HFF-Myc (cell line): ENCODE results near the gene GALNT9.

Experiments used
- DNase-seq: peaks from one replicate; pipeline ENCODE4 v3.0.0-alpha.2; 2011; ENCODE audit warnings: low read depth; ENCODE audit errors: extremely low read depth
- H3K4me3 ChIP-seq: replicated peaks from 2 replicates; pipeline ENCODE4 v1.5.1; 2011; ENCODE audit warnings: low read depth, mild to moderate bottlenecking, control low read depth, low read length
- CTCF ChIP-seq: IDR thresholded peaks from 2 replicates; pipeline ENCODE4 v1.5.1; 2012; ENCODE audit warnings: mild to moderate bottlenecking, low read depth, low read length, control low read depth; ENCODE audit errors: missing control alignments

GALNT9 gene

DNA sequence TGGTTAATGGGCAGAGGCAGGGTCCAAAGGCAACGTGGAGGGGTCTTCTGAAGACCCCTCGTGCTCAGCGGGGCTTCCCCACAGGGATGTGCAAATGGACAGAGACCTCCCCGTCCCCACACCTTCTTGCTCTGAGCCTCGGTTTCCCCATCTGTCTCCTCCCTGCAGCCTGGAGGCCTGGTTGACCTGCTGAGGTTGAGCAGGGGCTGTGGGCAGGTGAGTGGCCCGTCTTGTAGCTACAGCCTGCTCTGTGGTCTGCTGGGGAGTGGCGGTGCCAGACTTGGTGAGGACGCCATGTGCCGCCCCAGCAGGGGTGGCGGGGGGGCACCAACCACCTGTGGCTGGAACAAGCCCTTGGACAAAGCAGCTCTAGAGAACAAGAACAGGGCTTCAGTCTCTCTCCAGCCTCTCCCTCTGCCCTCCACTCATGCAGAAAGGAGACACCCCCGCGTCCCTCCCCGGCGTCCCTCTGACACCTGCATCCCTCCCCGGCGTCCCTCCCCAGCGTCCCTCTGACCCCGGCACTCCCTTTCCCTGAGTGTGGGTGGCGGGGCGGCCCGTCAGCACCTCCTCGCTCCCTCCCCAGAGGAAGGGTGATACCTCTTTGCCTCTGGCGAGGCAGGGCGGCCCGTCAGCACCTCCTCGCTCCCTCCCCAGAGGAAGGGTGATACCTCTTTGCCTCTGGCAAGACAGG is 101.5 kb downstream of the GALNT9 start:
- no peak overlapping the region for H3K4me3 ChIP-seq
- no peak for DNase-seq
- TF ChIP-seq CTCF = no peak

DNA sequence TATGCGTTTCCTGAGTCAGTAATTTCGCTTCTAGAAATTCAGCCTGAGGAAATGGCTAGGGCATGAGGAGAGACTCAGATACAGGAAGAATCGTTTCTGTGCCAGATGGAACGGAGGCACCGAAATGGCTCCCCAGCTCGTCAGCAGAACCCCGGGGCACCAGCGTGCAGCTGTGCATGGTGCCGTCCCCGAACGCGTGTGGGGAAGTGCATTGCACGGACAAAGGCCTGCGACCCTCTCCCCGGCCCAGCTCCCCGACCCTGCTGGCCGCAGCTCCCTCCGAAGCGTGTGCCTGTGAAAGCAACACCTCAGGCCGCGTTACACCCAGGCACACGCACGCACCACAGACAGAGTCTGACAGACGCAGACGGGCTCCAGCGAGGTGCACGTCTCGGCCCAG is 102.3 kb downstream of the GALNT9 start:
- no peak for DNase-seq
- no peak overlapping the region for H3K4me3 ChIP-seq
- TF ChIP-seq CTCF = no peak

DNA sequence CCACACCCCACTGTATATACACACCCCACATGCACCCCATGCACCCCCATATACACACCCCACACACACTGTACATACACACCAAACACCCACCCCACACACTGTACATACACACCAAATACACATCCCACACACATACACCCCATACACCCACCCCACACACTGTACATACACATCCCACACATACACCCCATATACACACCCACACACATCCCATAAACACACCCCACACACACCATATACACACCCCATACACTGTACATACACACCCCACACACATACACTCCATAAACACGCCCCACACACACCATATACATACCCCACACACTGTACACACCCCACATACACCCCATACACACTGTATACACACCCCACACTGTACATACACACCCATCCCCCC is 102.8 kb downstream of the GALNT9 start:
- no peak for DNase-seq
- H3K4me3 ChIP-seq = no peak overlapping the region
- TF ChIP-seq CTCF = no peak

DNA sequence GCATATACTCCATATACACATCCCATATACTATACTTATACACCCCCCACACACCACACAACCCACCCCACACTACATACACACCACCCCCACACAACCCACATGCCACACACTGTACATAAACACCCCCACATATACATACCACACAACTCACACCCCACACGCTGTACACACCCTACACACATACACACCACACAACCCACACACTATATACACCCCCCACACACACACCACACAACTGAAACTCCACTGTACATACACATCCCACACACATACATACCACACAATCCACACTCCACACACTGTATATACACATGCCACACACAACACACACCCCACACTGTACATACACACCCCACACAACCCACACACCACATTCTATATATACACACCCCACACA is 104.2 kb downstream of the GALNT9 start:
- H3K4me3 ChIP-seq = no peak overlapping the region
- no peak for DNase-seq
- TF ChIP-seq CTCF = no peak

DNA sequence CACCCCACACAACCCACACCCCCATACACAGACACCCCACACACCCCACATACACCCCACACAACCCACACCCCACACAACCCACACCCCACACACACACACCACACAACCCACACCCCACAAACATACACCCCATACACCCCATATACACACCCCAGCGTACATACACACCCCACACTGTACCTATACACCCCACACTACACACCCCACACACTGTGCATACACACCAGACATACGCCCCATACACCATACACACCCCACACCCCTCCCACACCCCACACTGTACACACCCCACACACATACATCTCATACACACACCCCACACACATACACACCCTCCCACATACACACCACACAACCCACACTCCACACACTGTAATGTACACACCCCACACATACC is 104.9 kb downstream of the GALNT9 start:
- H3K4me3 ChIP-seq = no peak overlapping the region
- no peak for TF ChIP-seq CTCF
- no peak for DNase-seq

DNA sequence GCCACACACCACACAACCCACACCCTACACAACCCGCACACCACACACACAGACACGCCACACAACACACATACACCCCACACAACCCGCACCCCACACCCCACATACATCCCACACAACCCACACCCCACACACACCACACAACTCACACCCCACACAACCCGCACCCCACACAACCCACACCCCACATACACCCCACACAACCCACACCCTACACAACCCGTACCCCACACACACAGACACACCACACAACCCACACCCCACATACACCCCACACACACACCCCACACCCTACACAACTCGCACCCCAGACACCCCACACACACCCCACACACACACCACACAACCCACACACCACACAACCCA is 106.6 kb downstream of the GALNT9 start:
- H3K4me3 ChIP-seq = no peak overlapping the region
- TF ChIP-seq CTCF = no peak
- DNase-seq = no peak
